GM19455 (cell line): Measurements from ENCODE around the gene FOXJ3.

Source experiments
- ATAC-seq: cut with Tn5 transposase; IDR thresholded peaks from one replicate; pipeline ENCODE4 v1.9.1; 2021; ENCODE audit not compliant: unreplicated experiment

FOXJ3 gene

DNA sequence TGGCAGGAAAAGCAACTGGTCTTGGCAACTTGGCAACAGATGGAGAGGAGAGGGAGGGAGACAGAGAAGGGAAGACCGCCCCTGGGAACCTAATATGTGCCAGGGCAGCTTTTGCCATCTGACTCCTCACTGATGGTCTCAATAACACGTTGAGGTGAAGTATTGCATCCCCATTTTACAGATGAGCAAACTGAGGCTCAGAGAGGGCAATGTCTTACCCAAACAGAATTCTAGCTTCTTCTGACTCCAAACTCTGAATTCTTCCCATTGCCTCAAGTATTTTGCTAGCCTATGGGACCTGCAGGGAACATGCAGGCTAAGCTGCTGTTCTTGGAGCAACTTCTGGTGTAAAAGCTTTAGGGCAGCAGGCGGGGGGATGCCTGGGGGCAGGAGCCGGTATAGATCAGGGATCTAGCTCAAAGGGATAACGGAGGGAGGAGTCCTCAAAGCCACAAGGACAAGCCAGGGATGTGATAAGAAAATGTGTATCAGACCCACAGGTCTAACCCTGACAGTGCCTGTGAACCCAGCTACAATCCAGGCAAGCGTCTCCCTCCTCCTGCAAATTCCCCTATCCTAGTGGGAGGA, 163.3 kb downstream of the FOXJ3 start:
- ATAC-seq, result no peak

DNA sequence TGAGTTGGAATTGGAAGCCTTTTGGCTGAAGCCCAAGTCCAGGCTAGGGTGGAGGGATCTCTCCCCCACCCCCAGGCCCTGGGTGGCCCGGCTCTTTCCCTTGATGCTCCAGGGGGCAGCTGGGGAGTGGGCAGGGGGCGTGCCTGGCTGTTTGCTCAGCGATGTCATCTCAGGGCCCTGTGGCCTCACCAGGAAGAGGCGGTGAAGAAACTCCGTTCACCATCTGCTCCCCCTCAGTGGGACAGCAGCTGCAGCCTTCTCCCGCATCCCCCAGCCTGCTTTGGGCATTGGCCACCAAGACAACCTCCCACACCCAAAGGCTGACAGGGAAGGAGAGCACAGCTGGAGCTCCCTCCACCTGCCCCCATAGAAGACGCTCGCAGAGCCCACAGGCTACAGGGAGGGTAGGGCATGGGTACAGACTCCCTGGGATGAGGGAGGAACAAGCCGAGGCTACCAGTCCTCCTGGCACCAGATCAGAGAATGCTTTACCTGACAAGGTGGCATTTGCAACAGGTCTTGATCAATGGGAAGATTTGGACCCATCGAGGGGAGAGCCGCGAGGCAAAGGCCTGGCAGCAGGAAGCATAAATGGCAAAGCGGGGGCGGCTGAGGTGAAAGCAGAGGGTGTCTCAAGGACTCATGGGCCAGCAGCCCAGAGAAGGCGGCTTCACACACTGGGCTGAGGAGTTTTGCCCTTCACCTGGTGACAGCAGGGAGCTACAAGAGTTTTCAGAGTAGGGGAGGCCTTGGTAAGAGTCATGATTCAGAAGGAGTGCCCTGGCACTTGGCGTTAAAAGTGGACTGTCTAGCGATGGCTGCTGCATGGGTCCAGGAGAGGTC, 164.0 kb downstream of the FOXJ3 start:
- no peak for ATAC-seq

DNA sequence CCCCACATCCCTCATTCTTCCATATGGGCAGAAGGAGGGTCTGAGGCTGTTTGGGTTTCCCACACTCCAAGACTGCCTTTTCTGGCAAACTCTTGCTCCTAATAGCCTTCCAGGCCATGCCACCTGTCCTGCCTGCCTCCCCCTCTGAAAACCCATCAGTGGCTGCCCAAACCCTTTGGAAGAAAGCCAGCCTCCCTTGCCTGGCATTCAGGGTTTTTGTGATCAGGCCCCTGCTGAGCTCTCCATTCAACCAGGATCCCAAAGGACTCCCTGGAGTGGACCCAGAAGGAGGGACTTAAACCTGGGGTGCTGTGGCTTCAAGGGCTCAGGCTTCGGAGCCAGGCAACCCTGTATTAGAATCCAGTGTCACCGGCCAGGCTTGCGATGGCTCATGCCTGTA, 166.3 kb downstream of the FOXJ3 start:
- ATAC-seq, result no peak

DNA sequence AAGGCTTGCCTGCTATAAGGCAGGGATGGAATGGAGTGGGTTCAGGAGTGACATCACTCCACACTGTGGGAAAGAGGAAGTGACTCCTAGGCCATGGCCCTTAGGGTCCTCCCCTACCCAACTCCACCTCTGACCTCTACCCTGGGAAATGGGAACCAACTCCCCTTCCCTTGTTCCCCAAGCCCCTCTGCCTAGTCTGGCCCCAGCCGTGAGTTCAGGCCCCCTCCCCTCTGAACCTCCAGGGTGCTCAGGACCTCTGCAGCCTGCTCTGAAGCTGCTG, 166.7 kb downstream of the FOXJ3 start:
- ATAC-seq, result no peak

DNA sequence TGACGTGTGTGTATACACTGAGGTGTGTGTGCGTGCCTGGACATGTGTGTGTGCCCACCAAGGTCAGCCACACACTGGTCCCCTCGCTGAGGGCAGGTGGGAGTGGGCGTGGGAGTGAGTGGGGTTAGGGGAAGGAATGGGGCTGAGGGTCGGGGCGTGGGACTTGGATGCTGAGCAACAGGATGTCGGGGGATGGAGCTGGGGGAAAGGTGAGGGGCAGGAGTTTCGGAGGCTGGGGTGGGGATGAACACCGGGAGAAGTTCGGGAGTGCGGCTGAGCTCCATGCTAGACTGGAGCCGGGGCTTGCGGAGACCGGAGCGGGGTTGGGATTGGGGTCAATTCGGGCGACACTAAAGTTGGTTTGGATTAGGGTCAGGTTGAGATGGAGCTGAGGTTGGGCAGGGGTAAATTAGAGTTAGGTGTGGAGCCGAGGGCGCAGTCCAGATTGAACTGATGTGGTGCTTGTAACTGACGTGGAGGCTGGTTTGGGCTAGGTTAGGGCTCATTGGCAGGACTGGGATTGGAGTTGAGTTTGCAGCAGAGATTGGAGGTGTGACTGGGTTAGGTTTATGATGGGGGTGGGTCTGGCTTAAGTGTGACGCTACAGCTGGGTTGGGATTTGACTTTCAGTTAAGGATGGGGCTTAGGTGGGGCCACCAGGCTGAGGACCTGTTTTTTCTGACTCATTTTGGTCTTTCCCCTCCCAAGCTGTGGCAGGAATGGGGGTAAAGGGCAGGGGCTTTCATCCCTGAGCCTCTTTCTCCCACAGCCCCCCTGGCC, 167.2 kb downstream of the FOXJ3 start:
- ATAC-seq, result no peak

DNA sequence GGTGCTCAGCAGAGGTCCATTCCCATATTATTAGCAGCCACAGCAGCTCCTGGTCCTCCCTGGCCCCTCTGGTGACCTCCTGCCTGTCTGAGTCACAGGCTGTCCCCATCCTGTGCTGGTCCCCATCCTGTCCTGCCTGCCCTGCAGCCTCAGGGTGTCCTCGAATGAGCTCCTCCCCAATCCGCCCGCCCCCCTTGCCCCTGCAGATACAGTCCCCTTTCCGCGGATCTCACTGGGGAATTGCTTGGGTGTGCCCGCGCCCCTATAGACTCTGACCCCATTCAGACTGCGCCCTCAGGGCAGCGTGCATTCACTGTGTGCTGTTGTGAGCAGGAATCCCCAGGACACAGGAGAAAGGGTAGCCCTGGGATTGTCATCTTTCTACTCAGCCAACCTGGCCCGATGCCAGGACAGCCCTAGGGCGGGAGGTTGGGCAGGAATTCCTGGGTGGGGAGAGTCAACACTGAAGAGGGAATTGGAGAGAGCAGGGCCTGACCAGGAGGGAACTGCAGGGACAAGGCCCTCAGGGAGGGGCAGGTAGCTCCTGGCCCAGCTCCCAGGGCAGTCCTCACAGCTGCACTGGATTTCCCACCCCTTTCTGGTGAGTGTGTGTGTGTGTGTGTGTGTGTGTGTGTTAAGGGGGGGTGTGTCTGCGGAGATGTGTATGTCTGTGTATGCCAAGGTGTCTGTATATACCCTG, 169.4 kb downstream of the FOXJ3 start:
- ATAC-seq, result no peak

DNA sequence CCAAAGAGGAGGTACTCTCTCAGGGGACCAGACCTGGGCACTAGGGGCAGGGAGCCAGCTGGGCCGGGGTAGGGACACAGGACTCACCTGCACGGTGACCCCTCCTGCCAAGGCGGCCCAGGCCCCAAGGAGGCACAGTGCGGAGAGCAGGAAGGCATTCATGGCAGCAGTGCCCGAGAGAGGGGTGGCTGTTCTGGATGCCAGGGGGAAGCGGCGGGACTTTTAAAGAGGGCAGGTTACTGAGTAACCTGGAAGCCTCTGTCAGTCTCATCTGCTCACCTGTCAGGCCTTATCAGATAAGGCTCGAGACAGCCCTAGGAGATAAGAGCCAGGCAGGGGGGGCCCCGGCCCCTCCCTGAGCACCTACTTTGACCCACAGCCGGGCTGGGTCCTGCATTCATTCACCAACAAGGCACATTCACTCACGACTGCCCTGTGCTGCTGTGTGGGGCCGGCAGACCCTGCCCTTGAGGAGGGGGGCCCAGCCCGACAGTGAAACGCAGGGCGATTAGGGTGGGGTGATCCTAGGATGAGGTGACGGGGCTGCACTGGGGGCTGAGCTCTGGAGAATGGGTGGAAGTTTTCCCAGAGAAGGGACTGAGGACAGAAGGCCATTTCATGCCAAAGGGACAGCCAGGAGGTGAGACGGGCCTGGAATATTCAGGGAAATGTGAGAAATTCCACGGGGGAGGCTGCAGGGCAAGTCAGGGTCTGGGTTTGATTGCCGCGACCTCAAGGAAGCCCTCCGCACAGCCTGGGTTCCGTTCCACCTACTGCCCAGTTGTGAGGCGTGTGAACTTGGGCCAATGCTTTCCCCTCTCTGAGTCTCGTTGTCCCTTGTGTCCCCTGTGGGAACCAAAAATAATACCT, 170.2 kb downstream of the FOXJ3 start, which contains the start of gene GUCA2A:
Gene GUCA2A (minus strand): TSS at position 195 of the 870 bp plus-strand sequence. CDS start 33 bp downstream, at position 162.
- no peak for ATAC-seq

DNA sequence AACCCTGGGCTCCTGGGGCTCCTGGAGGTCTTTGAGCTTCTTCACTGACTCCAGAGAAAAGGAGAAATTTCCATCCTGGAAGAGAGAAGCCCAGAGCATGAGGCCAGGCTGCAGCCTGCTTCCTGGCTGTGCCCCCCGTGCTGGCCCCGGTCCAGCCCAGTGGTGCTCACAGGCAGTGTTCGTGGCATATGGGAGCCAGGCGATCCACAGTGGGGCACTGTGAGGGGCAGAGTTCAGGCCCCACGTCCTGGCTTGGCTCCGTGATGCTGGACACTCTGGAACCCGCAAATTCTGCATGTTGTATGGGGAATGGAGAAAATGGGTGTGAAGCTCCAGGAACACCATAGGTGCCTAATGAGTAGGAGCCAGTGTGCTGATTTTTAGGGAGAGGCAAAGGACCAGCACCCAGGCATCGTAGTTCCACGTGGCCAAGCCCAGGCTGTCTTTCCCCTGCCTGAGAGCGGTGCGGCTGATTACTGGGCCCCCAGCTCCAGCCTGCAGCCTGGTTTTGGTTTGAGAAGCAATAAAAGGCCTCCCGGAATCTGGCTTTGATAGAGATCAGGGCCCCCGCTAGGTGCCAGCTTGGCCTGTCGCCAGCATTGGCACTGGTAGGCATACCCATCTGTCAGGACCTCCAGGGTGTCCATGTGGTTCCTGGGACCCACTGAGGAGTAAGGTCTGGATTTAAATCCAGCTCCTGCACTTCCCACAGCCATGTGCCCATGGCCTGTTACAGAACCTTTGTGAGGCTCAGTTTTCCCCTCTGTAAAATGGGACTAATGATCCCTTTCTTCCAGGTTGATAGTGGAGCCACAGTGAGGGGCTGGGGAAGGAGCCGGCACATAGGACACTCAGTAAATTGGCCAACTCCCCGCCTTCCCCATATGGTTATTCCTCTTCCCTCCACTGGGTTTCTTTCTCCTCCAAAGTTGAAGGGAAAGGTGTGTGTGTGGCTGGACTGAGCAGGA, 171.2 kb downstream of the FOXJ3 start:
- no peak for ATAC-seq

DNA sequence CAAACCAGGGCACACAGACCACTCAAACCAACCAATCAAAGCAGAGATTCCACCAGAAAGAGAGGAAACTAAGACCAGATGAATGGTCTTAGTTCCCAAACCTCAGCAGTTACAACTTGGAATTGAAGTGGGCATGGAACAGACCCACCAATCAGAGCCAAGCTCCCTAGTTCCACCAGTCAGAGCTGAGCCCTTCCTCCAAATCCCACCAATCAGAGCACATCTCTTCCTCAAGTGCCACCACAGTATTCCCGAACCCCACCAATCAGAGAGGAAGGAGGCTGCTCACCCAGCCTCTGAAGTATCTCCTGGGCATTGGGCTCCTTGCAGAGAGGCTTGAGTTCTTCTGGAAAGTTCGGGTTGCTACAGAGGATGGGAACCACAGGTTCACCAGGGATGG, 171.9 kb downstream of the FOXJ3 start:
- no peak for ATAC-seq

DNA sequence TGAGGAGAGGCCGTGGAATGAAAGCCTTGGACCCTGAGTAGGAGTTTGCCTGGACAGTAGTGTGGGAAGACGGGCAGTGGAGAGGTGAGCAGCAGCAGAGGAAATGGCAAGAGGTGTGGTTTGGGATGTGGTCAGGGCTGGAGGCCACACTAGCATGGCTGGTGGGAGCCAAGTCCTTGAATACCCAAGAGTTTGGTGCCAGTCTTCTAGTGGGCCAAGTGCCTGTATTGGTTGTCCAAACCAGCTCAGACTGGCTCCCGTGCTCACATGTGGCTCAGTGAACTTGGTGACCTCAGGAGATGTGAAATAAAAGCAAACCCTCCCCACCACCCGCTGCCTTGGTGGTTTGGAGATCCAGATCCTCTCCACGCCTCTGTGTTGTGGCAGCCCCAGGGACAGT, 172.9 kb downstream of the FOXJ3 start:
- no peak for ATAC-seq

DNA sequence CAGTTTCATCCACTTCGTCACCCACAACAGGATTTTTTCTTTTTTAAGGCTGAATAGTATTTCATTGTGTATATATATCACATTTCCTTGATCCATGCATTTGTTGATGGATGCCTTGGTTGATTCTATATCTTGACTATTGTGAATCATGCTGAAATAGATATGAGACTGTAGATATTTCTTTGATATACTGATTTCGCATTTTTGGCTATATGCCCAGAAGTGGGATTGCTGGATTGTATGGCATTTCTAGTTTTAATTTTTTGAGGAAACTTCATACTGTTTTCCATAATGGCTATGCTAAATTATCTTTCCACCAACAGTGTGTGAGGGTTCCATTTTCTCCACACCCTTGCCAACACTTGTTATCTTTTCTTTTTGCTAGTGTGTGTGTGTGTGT, 176.8 kb downstream of the FOXJ3 start:
- ATAC-seq, result no peak

DNA sequence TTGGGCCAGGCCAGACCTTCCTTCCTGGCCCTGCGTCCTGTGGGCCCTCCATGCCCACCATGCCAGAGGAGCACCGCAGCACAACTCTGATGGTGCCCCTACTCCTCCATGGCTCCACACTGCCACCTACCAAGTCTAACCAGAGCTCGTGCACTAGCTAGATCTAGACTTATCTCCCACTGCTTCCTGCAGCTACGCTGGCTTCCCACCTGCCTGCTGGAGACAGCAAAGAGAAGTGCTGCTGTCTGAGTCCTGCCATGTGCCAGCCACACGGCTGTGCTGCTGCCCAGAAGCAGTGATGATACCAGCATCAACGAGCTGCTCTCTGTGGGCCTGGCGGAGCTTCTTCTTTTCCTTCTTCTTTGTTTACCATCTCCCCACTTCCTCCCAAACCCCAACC, 177.4 kb downstream of the FOXJ3 start:
- ATAC-seq, result no peak

DNA sequence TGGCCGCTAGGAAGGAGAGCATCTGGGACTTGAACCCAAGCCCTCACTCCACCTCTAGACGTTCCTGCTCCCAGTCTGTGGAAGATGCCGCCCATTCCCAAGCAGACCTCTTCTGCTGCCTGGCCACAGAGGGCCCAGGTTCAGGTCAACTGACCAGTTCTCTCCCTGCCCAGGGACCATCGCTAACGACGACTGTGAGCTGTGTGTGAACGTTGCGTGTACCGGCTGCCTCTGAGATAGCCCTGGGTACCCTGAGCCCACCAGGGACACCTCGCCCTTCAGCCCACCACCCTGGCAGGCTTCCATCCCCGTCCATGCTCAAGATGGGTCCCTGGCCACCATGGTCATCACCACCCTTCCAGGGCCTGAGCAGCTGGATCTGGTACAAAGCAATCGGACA, 179.7 kb downstream of the FOXJ3 start:
- ATAC-seq, result no peak

DNA sequence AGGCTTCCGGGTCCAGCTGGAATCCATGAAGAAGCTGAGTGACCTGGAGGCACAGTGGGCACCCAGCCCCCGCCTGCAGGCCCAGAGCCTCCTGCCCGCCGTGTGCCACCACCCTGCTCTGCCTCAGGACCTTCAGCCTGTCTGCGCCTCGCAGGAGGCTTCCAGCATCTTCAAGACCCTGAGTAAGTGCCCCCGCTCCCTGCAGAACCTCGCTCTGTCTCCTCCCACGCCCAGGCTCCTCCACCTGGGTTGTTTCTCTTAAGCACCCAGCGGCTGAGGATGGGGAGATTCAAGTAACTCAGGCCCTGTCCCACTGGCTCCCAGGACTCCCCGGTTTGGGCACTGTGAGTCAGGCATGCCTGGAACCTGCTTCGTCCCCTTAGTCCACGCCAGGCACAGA, 180.3 kb downstream of the FOXJ3 start:
- ATAC-seq, result no peak

DNA sequence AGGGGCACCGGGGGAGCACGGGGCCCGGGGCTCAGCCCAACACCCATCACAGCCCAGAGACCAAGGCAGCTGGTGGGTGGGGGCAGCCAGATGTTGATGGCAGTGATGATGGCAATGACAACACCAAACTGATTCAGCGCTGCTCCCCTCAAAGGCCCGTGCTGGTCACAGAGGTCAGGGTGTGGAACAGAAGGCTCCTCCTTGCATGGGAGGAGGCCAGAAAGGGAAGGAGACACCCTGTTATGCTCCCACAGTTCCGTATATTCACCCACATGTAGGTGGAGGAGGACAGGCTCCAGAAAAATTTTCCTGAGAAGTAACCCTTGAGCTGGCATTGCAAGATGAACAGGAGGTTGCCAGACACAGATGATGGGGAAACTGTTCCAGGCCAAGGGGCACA, 181.4 kb downstream of the FOXJ3 start:
- no peak for ATAC-seq

DNA sequence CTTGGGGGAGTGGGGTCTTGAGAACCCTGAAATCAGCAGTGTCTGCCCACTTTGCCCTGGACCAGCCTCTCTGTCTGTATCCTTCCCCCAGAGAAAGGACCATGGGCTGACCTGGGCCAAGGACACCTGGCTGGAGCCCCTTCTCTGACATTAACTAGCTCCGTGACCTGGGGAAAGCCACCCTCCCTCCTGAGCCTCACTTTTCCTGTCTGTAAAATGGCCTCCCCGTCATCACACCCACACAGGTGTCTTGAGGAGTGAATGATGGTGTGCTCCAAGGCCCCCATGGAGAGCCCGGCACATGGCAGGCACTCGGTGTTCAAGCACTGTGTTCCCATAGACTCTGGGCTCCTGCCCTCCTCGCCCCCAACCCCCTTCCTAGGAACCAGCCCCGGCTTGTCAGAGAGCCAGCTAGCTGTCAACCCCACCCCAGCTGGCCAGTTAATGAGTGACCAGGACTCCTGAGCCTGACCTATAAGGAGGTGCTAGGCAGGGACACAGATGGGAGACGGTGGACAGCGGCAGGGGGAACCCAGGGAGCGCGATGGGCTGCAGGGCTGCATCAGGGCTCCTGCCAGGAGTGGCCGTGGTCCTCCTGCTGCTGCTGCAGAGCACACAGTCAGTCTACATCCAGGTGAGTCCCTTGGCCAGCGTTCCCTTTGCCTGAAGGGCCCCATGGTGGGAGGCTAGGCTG, 182.0 kb downstream of the FOXJ3 start, which contains the start of gene GUCA2B:
Gene GUCA2B (plus strand): TSS at position 504 of the 694 bp plus-strand sequence. CDS start 41 bp downstream, at position 545.
- ATAC-seq, result no peak

DNA sequence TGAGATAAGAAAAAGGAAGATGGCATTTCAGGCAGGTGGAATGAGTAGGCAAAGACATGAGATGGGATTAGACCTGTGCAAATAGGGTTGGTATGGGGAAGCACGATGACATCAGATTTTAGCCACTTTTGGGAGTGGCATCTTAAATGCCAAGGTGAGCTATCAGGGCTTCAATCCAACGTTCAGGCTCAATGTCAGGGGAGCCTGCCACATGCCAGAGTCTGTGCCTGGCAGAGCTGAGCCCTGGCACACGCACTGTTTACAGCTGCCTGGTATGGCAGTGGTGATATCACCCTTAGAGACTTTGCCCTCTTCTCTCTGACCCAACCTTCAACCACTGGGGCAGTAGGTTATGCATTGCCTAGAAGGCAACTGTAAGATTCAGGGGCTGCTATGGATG, 182.9 kb downstream of the FOXJ3 start:
- no peak for ATAC-seq

DNA sequence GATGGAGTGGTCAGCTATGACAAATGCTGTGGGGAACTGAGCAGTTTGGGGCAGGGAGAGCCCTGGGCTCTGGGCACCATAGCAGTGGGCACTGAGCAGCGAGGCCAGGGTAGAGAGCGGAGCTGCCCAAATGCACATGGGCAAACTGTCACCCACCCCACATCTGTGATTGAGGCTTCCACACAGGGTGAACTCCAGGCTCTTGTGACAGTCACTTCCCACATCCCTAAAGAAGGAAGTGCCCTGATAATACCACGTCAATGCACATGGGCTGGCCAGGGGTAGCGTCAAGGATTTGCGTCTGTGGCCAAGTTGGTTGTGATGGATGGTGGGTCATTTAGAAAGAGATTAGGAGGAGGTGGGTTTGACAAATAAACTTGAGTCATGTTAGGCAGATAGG, 184.4 kb downstream of the FOXJ3 start:
- ATAC-seq, result no peak

DNA sequence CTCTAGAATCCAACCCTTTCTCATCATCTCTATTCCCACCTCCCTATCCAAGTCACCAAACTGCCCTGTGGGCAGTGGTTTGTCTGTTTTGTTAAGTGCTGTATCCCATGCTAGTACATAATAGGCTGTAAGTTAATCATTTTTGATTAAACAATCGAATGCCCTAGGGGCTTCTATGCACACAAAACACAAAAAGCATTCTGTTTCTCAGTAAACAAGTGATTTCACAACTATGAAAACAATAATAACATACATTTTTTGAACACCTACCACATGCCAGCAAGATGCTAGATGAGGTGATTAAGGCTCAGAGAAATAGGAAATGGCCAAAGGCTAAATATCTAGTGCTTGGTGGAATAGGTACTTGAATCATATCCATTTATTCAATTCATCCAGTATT, 186.9 kb downstream of the FOXJ3 start:
- ATAC-seq, result no peak
